A673 (cell line): ENCODE measurements around the gene SGTA. TPM values are rescaled to one million over a fixed set of nuclear protein-coding genes. Genes with fewer than 3 reads are reported as not detected.

Experiments
- BruUV-seq: library from RNA; stranded (reverse); fragments of 400-500 nt; replicated peaks from 2 replicates; lab custom pipeline; 2021; lab: Mats Ljungman, UMichigan
- CTCF ChIA-PET: fragments of 300-600 bp; sonication (Branson Sonifier 250); formaldehyde crosslinking; loops from one replicate; lab custom pipeline; 2022; ENCODE audit warnings: antibody characterized with exemption; lab: Charles Lee
- POLR2A ChIA-PET: fragments of 300-600 bp; sonication (Branson Sonifier 250); formaldehyde crosslinking; loops from one replicate; lab custom pipeline; 2022; ENCODE audit warnings: antibody characterized with exemption; ENCODE audit not compliant: low non-redundant PET; lab: Charles Lee
- DNase-seq: peaks from one replicate; pipeline ENCODE4 v3.0.0-alpha.2; 2015; ENCODE audit warnings: low spot score
- H3K27ac ChIP-seq: fragments of 200-600 bp; sonication (generic); 2 replicates; pipeline ENCODE4 v1.5.1; 2016; ENCODE audit warnings: mixed run types, low read depth, mild to moderate bottlenecking, mixed read lengths, antibody characterized with exemption, low read length; ENCODE audit not compliant: poor library complexity, severe bottlenecking
- H3K27me3 ChIP-seq: fragments of 200-600 bp; sonication (generic); replicated peaks from 2 replicates; pipeline ENCODE4 v1.6.1; 2017; ENCODE audit warnings: mixed run types, low read depth, mild to moderate bottlenecking, mixed read lengths, antibody characterized with exemption, low read length; ENCODE audit not compliant: insufficient read depth, poor library complexity
- H3K36me3 ChIP-seq: fragments of 200-600 bp; sonication (generic); 2 replicates; pipeline ENCODE4 v1.6.1; 2016; ENCODE audit warnings: mixed run types, mild to moderate bottlenecking, mixed read lengths, antibody characterized with exemption, low read length; ENCODE audit not compliant: insufficient read depth, poor library complexity, severe bottlenecking
- H3K4me1 ChIP-seq: fragments of 200-600 bp; sonication (generic); 2 replicates; pipeline ENCODE4 v1.6.1; 2017; ENCODE audit warnings: mixed run types, mild to moderate bottlenecking, mixed read lengths, antibody characterized with exemption, low read length; ENCODE audit not compliant: insufficient read depth, poor library complexity, severe bottlenecking
- H3K4me3 ChIP-seq: fragments of 200-600 bp; sonication (generic); 2 replicates; pipeline ENCODE4 v1.5.1; 2016; ENCODE audit warnings: low read depth, mixed run types, mild to moderate bottlenecking, mixed read lengths, low read length; ENCODE audit not compliant: poor library complexity, severe bottlenecking
- H3K9me3 ChIP-seq: fragments of 200-600 bp; sonication (generic); 2 replicates; pipeline ENCODE4 v1.6.1; 2016; ENCODE audit warnings: mixed run types, low read depth, mild to moderate bottlenecking, mixed read lengths, antibody characterized with exemption, low read length; ENCODE audit not compliant: poor library complexity, severe bottlenecking
- CTCF ChIP-seq: fragments of 300-800, 200-600 bp; sonication (generic); conservative IDR thresholded peaks from 2 replicates; pipeline ENCODE4 v1.5.1; 2017; ENCODE audit warnings: low read depth, mild to moderate bottlenecking, antibody characterized with exemption, low read length, moderate library complexity, mixed read lengths
- EZH2 ChIP-seq: fragments of 200-600 bp; sonication (generic); IDR thresholded peaks from 2 replicates; pipeline ENCODE4 v1.6.1; 2017; ENCODE audit warnings: borderline replicate concordance, low read depth, mild to moderate bottlenecking, mixed read lengths, antibody characterized with exemption, low read length; ENCODE audit not compliant: poor library complexity, severe bottlenecking
- intact Hi-C: fragments of 100-400 bp; cut with micrococcal nuclease; formaldehyde crosslinking; loops from one replicate; pipeline ENCODE4 v1.10.0; 2022; ENCODE audit not compliant: unreplicated experiment
- total RNA-seq: library from RNA; stranded (reverse); gene quantifications from 2 replicates; pipeline ENCODE4 v1.2.3, GENCODE V29; 2021

Gene SGTA
- total RNA-seq, 1 experiment from 2014 or later: 106 TPM

- Histone ChIP-seq H3K4me3 (no peak overlapping the region), H3K27ac (no peak overlapping the region), H3K27me3 (no peaks in the 10 kb centered on the region), H3K4me1 (no peaks in the 10 kb centered on the region), H3K9me3 (no peaks in the 10 kb centered on the region), H3K36me3 (peaks cover 55% of the 10 kb centered on the region)
- ChIA-PET POLR2A (no interaction called here), CTCF (no interaction called here)
- DNase-seq: no peak
- intact Hi-C loops: no loop called here
- BruUV-seq: no TSS peak
- no peak for TF ChIP-seq EZH2
- no peak for TF ChIP-seq CTCF
These were observed 23.1 kb downstream of the SGTA start for GRCh38 chr19:2759965-2760364.

GRCh38 chr19:2759362-2759761 lies 23.7 kb downstream of the SGTA start:
- no peak for DNase-seq
- Histone ChIP-seq H3K36me3 (peaks cover 54% of the 10 kb centered on the region), H3K4me1 (no peaks in the 10 kb centered on the region), H3K27ac (no peak overlapping the region), H3K27me3 (no peaks in the 10 kb centered on the region), H3K9me3 (no peaks in the 10 kb centered on the region), H3K4me3 (no peak overlapping the region)
- ChIA-PET POLR2A (no interaction called here), CTCF (no interaction called here)
- no TSS peak for BruUV-seq
- TF ChIP-seq CTCF: no peak
- TF ChIP-seq EZH2: no peak
- intact Hi-C loops: no loop called here

GRCh38 chr19:2758601-2759313 lies 24.3 kb downstream of the SGTA start:
- no peaks in the 10 kb centered on the region for H3K9me3 ChIP-seq
- H3K36me3 ChIP-seq: peaks cover 49% of the 10 kb centered on the region
- H3K27me3 ChIP-seq: no peaks in the 10 kb centered on the region
- BruUV-seq: no TSS peak
- DNase-seq: no peak
- no peaks in the 10 kb centered on the region for H3K4me1 ChIP-seq
- CTCF ChIA-PET: no interaction called here
- TF ChIP-seq CTCF: no peak
- no peak overlapping the region for H3K4me3 ChIP-seq
- intact Hi-C loops: no loop called here
- no peak overlapping the region for H3K27ac ChIP-seq
- POLR2A ChIA-PET: no interaction called here
